Measurements from ENCODE around the gene DDX24. TPM values are rescaled to one million over a fixed set of nuclear protein-coding genes. Genes with fewer than 3 reads are reported as not detected.

The DDX24 gene
- total RNA-seq, 1 experiment from 2014 or later, result 217 TPM

DNA sequence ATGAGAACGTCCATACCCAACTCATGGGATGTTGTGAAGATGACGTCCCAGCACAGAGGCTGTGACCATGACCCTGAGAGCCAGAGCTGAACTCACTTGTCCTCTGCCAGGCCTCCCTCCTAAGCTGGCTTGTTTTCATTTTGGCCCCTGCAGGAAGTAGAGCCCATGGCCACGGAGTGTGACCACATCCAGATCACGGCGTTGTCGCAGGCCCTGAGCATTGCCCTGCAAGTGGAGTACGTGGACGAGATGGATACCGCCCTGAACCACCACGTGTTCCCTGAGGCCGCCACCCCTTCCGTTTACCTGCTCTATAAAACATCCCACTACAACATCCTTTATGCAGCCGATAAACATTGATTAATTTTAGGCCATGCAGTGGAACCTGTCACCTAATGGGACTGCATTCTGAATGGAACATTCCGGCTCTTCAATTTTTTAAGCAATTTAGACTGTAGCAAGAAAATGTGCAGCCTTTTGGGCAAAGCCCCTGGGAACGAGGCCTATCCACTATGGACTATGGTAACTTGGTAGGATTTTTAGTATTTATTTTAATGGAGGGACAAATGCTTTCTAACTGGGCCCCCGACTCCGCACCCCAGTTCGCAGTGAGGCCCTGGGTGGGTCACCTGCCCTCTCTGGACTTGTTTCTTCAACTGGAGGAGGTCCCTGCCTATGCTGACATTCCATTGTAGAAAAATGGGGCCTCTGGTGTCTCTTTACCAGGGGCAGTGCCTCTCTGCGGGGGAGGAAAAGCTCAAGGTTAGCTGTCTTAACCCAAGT is 35.2 kb downstream of the DDX24 start:
- no peak overlapping the region for H3K27ac ChIP-seq (ENCODE audit: low read length)
- H3K9me2 ChIP-seq (replicated peaks; ENCODE audit: insufficient read depth, low read length), result no peaks in the 10 kb centered on the region
- no peak overlapping the region for H3K9ac ChIP-seq (ENCODE audit: low read length)
- no peak for DNase-seq
- H3K27me3 ChIP-seq (ENCODE audit: low read length), result no peaks in the 10 kb centered on the region
- peaks cover 22% of the 10 kb centered on the region for H4K20me1 ChIP-seq (ENCODE audit: insufficient read depth, low read depth, low read length)
- H3K4me3 ChIP-seq (ENCODE audit: low read length), result no peak overlapping the region
- H3K4me1 ChIP-seq (ENCODE audit: low read length), result no peaks in the 10 kb centered on the region
- peaks cover 38% of the 10 kb centered on the region for H3K36me3 ChIP-seq (ENCODE audit: insufficient read depth, low read length)
- H2AFZ ChIP-seq (ENCODE audit: low read length), result no peak overlapping the region
- H3K79me2 ChIP-seq (ENCODE audit: low read length), result no peaks in the 10 kb centered on the region
- no peak overlapping the region for H3K4me2 ChIP-seq (ENCODE audit: low read depth, low read length, poor library complexity, severe bottlenecking)
- no peaks in the 10 kb centered on the region for H3K9me3 ChIP-seq (ENCODE audit: low read length)

DNA sequence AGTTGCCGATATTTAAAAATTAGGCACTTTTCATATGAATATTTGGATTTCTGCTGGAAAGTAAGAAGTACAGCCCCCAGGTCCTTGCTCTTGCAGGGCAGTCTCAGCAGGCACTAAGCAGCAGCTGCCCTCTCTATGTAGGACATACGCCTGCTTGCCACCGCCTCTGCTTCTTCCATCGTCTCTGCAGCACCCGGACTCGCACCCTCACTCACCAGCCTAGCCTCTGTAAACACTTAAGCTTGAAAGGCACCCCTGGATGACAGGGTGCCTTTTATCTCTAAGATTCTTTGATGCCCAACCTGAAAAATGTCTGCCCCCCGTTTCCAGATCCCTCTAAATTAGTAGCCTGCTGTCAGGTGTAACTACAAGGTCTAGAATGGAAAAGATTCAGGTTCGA is 35.9 kb downstream of the DDX24 start:
- H3K79me2 ChIP-seq (ENCODE audit: low read length), result no peaks in the 10 kb centered on the region
- H3K27ac ChIP-seq (ENCODE audit: low read length), result no peak overlapping the region
- no peak overlapping the region for H3K9ac ChIP-seq (ENCODE audit: low read length)
- no peaks in the 10 kb centered on the region for H3K4me1 ChIP-seq (ENCODE audit: low read length)
- H2AFZ ChIP-seq (ENCODE audit: low read length), result no peak overlapping the region
- H3K4me3 ChIP-seq (ENCODE audit: low read length), result no peak overlapping the region
- H3K36me3 ChIP-seq (ENCODE audit: insufficient read depth, low read length), result peaks cover 32% of the 10 kb centered on the region
- no peaks in the 10 kb centered on the region for H3K9me3 ChIP-seq (ENCODE audit: low read length)
- peaks cover 22% of the 10 kb centered on the region for H4K20me1 ChIP-seq (ENCODE audit: insufficient read depth, low read depth, low read length)
- no peaks in the 10 kb centered on the region for H3K27me3 ChIP-seq (ENCODE audit: low read length)
- H3K4me2 ChIP-seq (ENCODE audit: low read depth, low read length, poor library complexity, severe bottlenecking), result no peak overlapping the region
- H3K9me2 ChIP-seq (replicated peaks; ENCODE audit: insufficient read depth, low read length), result no peaks in the 10 kb centered on the region
- no peak for DNase-seq

DNA sequence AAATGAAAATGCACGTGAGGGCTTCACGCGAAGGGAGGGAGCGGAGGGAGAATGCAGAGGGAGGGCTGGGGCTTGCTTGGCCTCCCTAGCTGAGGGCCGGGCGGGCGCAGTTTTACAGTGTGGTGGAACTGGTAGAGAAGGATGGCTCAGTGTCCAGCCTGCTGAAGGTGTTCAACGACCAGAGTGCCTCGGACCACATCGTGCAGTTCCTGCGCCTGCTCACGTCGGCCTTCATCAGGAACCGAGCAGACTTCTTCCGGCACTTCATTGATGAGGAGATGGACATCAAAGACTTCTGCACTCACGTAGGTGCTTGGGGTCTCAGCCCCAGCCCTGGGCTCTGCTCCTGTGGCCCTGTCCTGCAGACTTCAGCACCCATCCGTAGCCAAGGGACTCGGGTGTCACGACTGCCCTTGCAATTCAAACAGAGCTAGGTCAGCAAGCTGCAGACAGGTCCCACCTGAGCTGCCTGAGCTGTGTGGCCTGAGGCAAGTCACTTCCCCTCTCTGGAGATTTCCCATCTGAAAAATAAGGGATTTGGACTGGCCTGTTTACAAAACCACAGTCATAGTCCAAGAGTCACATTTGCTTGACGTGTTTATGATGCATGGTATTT is 36.4 kb downstream of the DDX24 start:
- Histone ChIP-seq H3K4me1 (ENCODE audit: low read length) (no peaks in the 10 kb centered on the region), H3K9me3 (ENCODE audit: low read length) (no peaks in the 10 kb centered on the region), H3K79me2 (ENCODE audit: low read length) (no peaks in the 10 kb centered on the region), H2AFZ (ENCODE audit: low read length) (no peak overlapping the region), H3K4me3 (ENCODE audit: low read length) (no peak overlapping the region), H4K20me1 (ENCODE audit: insufficient read depth, low read depth, low read length) (peaks cover 22% of the 10 kb centered on the region), H3K27ac (ENCODE audit: low read length) (no peak overlapping the region), H3K27me3 (ENCODE audit: low read length) (no peaks in the 10 kb centered on the region), H3K4me2 (ENCODE audit: low read depth, low read length, poor library complexity, severe bottlenecking) (no peak overlapping the region), H3K9ac (ENCODE audit: low read length) (no peak overlapping the region), H3K9me2 (replicated peaks; ENCODE audit: insufficient read depth, low read length) (no peaks in the 10 kb centered on the region), H3K36me3 (ENCODE audit: insufficient read depth, low read length) (peaks cover 28% of the 10 kb centered on the region)
- no peak for DNase-seq

DNA sequence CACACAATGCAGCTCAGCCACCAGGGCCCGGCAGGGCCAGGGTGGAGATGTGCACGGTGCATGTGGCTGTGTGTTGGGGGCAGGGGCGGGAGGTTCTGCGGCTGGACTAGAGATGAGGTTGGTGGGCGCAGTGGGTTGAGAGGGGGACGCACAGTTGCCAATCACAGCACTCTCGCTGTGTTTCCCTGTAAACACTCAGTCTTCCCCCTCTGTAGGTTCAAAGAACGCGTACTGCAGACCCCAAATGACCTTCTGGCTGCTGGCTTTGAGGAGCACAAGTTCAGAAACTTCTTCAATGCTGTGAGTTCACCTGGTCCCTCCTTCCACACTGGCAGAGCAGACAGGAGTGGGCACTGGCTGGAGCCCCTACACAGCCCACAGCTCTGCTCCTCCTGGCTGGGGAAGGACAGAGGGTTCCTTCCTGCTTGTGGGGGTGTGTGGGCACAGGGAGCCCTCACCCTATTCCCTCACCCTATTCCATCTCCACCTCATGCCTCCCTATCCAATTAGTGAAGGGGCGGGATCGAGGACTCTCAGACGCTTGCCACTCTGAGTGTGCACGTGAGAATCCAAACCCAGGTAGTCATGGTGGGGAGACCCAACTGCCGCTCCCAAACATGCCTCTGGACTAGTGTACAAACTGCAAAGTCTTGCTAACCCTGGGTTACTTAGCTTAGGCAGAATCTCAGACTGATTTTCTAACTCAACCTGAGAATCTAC is 37.1 kb downstream of the DDX24 start:
- DNase-seq, result no peak
- Histone ChIP-seq H4K20me1 (ENCODE audit: insufficient read depth, low read depth, low read length) (peaks cover 17% of the 10 kb centered on the region), H3K79me2 (ENCODE audit: low read length) (no peaks in the 10 kb centered on the region), H3K4me3 (ENCODE audit: low read length) (no peak overlapping the region), H3K9me2 (replicated peaks; ENCODE audit: insufficient read depth, low read length) (no peaks in the 10 kb centered on the region), H3K4me1 (ENCODE audit: low read length) (no peaks in the 10 kb centered on the region), H2AFZ (ENCODE audit: low read length) (no peak overlapping the region), H3K36me3 (ENCODE audit: insufficient read depth, low read length) (peaks cover 23% of the 10 kb centered on the region), H3K27me3 (ENCODE audit: low read length) (no peaks in the 10 kb centered on the region), H3K27ac (ENCODE audit: low read length) (no peak overlapping the region), H3K9ac (ENCODE audit: low read length) (no peak overlapping the region), H3K4me2 (ENCODE audit: low read depth, low read length, poor library complexity, severe bottlenecking) (no peak overlapping the region), H3K9me3 (ENCODE audit: low read length) (no peaks in the 10 kb centered on the region)

DNA sequence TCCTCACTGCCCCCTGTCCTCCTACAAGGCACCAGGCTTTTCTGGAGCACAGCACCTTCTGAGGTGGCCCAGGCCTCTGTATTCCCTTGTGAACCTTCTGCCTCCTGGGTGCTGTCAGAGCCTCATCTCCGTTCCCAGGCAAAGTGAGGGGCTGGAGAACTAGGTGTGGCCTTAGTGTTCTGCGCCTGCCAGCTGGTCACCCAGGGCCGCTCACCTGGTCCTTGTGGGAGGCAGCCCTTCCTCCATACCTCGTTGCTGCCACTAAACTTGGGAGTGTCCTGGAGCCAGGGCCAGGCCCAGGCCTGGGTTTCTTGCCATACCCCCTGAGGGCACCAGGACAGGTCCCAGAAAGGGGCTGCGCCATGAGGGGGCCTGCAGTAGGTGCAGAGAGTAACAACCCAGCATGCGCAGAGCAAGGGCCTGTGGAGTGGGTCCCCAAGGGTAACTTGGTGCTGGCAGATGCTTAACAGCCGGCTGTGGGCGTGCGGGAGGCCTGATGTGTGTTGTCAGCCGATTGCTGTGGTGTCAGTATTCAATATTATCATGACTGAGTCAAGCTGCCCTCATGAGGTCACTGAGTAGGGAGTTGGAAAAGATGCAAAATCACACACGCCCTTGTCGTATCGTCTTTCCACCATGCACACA is 37.8 kb downstream of the DDX24 start:
- H3K9ac ChIP-seq (ENCODE audit: low read length), result no peak overlapping the region
- H3K4me3 ChIP-seq (ENCODE audit: low read length), result no peak overlapping the region
- peaks cover 11% of the 10 kb centered on the region for H4K20me1 ChIP-seq (ENCODE audit: insufficient read depth, low read depth, low read length)
- H2AFZ ChIP-seq (ENCODE audit: low read length), result no peak overlapping the region
- H3K27ac ChIP-seq (ENCODE audit: low read length), result no peak overlapping the region
- H3K9me2 ChIP-seq (replicated peaks; ENCODE audit: insufficient read depth, low read length), result no peaks in the 10 kb centered on the region
- peaks cover 17% of the 10 kb centered on the region for H3K36me3 ChIP-seq (ENCODE audit: insufficient read depth, low read length)
- H3K4me2 ChIP-seq (ENCODE audit: low read depth, low read length, poor library complexity, severe bottlenecking), result no peak overlapping the region
- H3K27me3 ChIP-seq (ENCODE audit: low read length), result no peaks in the 10 kb centered on the region
- no peaks in the 10 kb centered on the region for H3K79me2 ChIP-seq (ENCODE audit: low read length)
- H3K9me3 ChIP-seq (ENCODE audit: low read length), result no peaks in the 10 kb centered on the region
- no peaks in the 10 kb centered on the region for H3K4me1 ChIP-seq (ENCODE audit: low read length)
- no peak for DNase-seq

DNA sequence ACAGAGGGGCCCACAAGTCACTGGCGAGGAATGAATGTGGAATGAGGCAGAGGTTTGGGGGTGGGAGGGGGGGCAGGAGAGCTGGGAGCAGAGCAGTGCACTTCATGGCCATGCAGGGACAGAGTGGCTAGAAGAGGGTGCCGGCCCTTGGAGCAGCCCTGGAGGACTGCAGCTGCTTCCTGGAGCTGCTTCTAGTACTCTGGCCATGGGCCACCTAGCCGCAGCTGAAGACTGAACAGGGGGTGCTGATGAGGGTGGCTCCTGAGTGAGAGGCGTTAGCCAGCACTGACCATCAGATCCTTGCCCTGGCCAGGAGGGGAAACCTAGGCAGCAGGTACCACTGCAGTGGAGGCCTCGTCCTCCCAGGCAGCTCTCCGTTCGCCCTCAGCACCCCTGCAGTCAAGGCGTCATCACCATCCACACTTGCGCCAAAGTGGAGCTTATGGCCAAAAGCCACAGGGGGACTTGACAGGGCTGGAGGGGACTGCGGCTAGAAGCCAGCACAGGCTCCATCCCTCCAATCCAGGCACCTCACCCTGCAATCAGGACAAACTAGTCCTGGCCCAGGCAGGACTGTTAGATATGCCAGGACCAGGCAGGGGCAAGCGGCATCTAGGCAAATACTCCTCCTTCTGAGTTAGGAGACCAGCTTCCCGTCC is 38.4 kb downstream of the DDX24 start:
- no peak for DNase-seq
- no peaks in the 10 kb centered on the region for H3K27me3 ChIP-seq (ENCODE audit: low read length)
- no peak overlapping the region for H3K4me2 ChIP-seq (ENCODE audit: low read depth, low read length, poor library complexity, severe bottlenecking)

DNA sequence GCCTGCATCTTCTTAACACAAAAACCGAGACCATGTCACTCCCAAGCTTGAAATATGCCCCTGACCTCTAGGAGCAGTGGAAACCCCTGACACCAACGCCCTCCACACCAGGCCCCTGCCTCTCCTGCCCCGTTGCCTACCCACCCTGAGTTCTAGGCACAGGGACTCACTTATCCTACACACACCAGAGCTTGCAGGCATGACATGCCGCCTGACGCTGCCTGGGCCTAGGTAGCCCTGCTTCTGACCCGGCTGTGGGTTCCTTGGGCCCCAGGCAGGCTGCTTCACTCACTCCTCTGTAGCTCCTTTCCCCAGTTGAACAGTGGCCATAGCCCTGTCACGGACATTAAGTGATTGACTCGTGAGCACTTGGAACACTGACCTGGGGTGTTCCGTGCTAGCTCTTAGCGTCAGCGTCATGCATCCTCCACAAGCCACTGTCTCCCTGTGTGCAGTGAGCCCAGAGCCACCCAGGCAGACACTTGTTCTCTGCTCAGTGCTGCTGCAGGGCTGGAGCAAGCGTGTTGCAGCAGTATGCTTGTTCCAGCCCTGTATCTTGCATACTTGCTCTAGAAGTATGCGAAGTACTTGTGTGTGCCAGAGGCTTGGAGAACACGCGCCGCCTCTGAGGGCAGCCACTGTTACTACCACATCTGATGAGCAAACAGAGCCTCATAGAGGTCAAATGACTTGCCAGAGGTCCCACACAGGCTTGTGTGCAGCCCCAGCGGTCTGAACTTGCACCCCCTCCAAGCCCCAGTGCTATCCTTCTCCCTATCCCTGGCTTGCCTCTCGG is 39.3 kb downstream of the DDX24 start:
- Histone ChIP-seq H3K4me3 (ENCODE audit: low read length) (no peak overlapping the region), H3K36me3 (ENCODE audit: insufficient read depth, low read length) (peaks cover 4% of the 10 kb centered on the region; the same call in 1 of the 2 replicates), H3K79me2 (ENCODE audit: low read length) (no peaks in the 10 kb centered on the region), H2AFZ (ENCODE audit: low read length) (no peak overlapping the region), H3K4me1 (ENCODE audit: low read length) (no peaks in the 10 kb centered on the region), H3K9ac (ENCODE audit: low read length) (no peak overlapping the region), H3K4me2 (ENCODE audit: low read depth, low read length, poor library complexity, severe bottlenecking) (no peak overlapping the region), H3K9me3 (ENCODE audit: low read length) (no peaks in the 10 kb centered on the region), H4K20me1 (ENCODE audit: insufficient read depth, low read depth, low read length) (peaks cover 5% of the 10 kb centered on the region; the same call in 1 of the 2 replicates), H3K27ac (ENCODE audit: low read length) (no peak overlapping the region), H3K9me2 (replicated peaks; ENCODE audit: insufficient read depth, low read length) (no peaks in the 10 kb centered on the region), H3K27me3 (ENCODE audit: low read length) (no peaks in the 10 kb centered on the region)
- no peak for DNase-seq

More for the DNA sequence above, 38.4 kb downstream of the DDX24 start:
- no peaks in the 10 kb centered on the region for H3K9me3 ChIP-seq (ENCODE audit: low read length)
- H3K9ac ChIP-seq (ENCODE audit: low read length), result no peak overlapping the region
- H3K27ac ChIP-seq (ENCODE audit: low read length), result no peak overlapping the region
- H4K20me1 ChIP-seq (ENCODE audit: insufficient read depth, low read depth, low read length), result peaks cover 11% of the 10 kb centered on the region
- no peaks in the 10 kb centered on the region for H3K4me1 ChIP-seq (ENCODE audit: low read length)
- H3K9me2 ChIP-seq (replicated peaks; ENCODE audit: insufficient read depth, low read length), result no peaks in the 10 kb centered on the region
- H3K79me2 ChIP-seq (ENCODE audit: low read length), result no peaks in the 10 kb centered on the region
- peaks cover 10% of the 10 kb centered on the region for H3K36me3 ChIP-seq (ENCODE audit: insufficient read depth, low read length)
- no peak overlapping the region for H3K4me3 ChIP-seq (ENCODE audit: low read length)
- no peak overlapping the region for H2AFZ ChIP-seq (ENCODE audit: low read length)

Measured in Karpas-422 (cell line).